ENCODE data around the gene KRTAP10-11.

Gene KRTAP10-11

GRCh38 chr21:44647222-44647552 lies 973 bp downstream of the KRTAP10-11 start:
- FAIRE-seq (no peak), DNase-seq (ENCODE audit: insufficient read length, low spot score) (no peak)
- TF ChIP-seq CTCF (IDR thresholded peaks at IDR 0.05; ENCODE audit: insufficient read depth, missing control alignments): no peak

- FAIRE-seq (no peak), DNase-seq (ENCODE audit: insufficient read length, low spot score) (no peak)
- no peak for TF ChIP-seq CTCF (IDR thresholded peaks at IDR 0.05; ENCODE audit: insufficient read depth, missing control alignments)
Observed at GRCh38 chr21:44648557-44649311, 2.5 kb downstream of the KRTAP10-11 start.

GRCh38 chr21:44649521-44650100 lies 3.4 kb downstream of the KRTAP10-11 start:
- TF ChIP-seq CTCF (IDR thresholded peaks at IDR 0.05; ENCODE audit: insufficient read depth, missing control alignments): no peak
- no peak for DNase-seq (ENCODE audit: insufficient read length, low spot score)
- FAIRE-seq: no peak

GRCh38 chr21:44650265-44650972 lies 4.2 kb downstream of the KRTAP10-11 start:
- DNase-seq (ENCODE audit: insufficient read length, low spot score) (no peak), FAIRE-seq (no peak)
- TF ChIP-seq CTCF (IDR thresholded peaks at IDR 0.05; ENCODE audit: insufficient read depth, missing control alignments): no peak

GRCh38 chr21:44650973-44651675 lies 4.9 kb downstream of the KRTAP10-11 start:
- no peak for TF ChIP-seq CTCF (IDR thresholded peaks at IDR 0.05; ENCODE audit: insufficient read depth, missing control alignments)
- no peak for FAIRE-seq
- no peak for DNase-seq (ENCODE audit: insufficient read length, low spot score)

- TF ChIP-seq CTCF (IDR thresholded peaks at IDR 0.05; ENCODE audit: insufficient read depth, missing control alignments): no peak
- no peak for DNase-seq (ENCODE audit: insufficient read length, low spot score)
- no peak for FAIRE-seq
Observed at GRCh38 chr21:44653123-44653522, 6.9 kb downstream of the KRTAP10-11 start.

Measured in D721Med (cell line).